Loucy (cell line): ENCODE measurements around the gene LAMA4.

Source experiments
- H2AFZ ChIP-seq: fragments of 200-600 bp; sonication (generic); 2 replicates; pipeline ENCODE4 v1.6.0; 2016; ENCODE audit warnings: antibody characterized with exemption, mild to moderate bottlenecking, low read length, moderate library complexity
- H3F3A ChIP-seq: fragments of 200-600 bp; 2 replicates; pipeline ENCODE4 v1.6.0; 2016; ENCODE audit warnings: antibody characterized with exemption, low read depth, mild to moderate bottlenecking
- H3K27me3 ChIP-seq: fragments of 200-600 bp; sonication (generic); 2 replicates; pipeline ENCODE4 v1.6.1; 2014; ENCODE audit warnings: low read length, mild to moderate bottlenecking; ENCODE audit not compliant: insufficient read depth, poor library complexity, severe bottlenecking
- H3K36me3 ChIP-seq: fragments of 200-600 bp; sonication (generic); 2 replicates; pipeline ENCODE4 v1.6.1; 2016; ENCODE audit warnings: low read length; ENCODE audit not compliant: insufficient read depth
- H3K4me1 ChIP-seq: fragments of 200-600 bp; sonication (generic); 2 replicates; pipeline ENCODE4 v1.5.1; 2014; ENCODE audit warnings: low read length, mild to moderate bottlenecking; ENCODE audit not compliant: insufficient read depth, poor library complexity, severe bottlenecking
- H3K4me2 ChIP-seq: fragments of 200-600 bp; sonication (generic); 2 replicates; pipeline ENCODE4 v1.6.0; 2014; ENCODE audit warnings: antibody characterized with exemption, low read length, low read depth, mild to moderate bottlenecking; ENCODE audit not compliant: poor library complexity, severe bottlenecking
- H3K4me3 ChIP-seq: fragments of 200-600 bp; sonication (generic); 2 replicates; pipeline ENCODE4 v1.5.1; 2014; ENCODE audit warnings: low read length, mild to moderate bottlenecking, mixed read lengths; ENCODE audit not compliant: poor library complexity, severe bottlenecking
- H3K79me2 ChIP-seq: fragments of 200-600 bp; sonication (generic); 2 replicates; pipeline ENCODE4 v1.6.1; 2014; ENCODE audit warnings: low read length; ENCODE audit not compliant: insufficient read depth
- H3K9ac ChIP-seq: fragments of 200-600 bp; sonication (generic); 2 replicates; pipeline ENCODE4 v1.6.0; 2014; ENCODE audit warnings: mild to moderate bottlenecking, low read depth, low read length, moderate library complexity; ENCODE audit not compliant: poor library complexity, severe bottlenecking
- H3K9me2 ChIP-seq: fragments of 200-600 bp; sonication (generic); replicated peaks from 2 replicates; pipeline ENCODE4 v1.6.1; 2016; ENCODE audit warnings: low read depth, low read length, mixed read lengths
- H3K9me3 ChIP-seq: fragments of 200-600 bp; sonication (generic); 2 replicates; pipeline ENCODE4 v1.6.1; 2014; ENCODE audit warnings: mild to moderate bottlenecking, antibody characterized with exemption, low read length, low read depth; ENCODE audit not compliant: insufficient read depth
- H4K20me1 ChIP-seq: fragments of 200-600 bp; sonication (generic); 2 replicates; pipeline ENCODE4 v1.6.0; 2014; ENCODE audit warnings: antibody characterized with exemption, low read length, mild to moderate bottlenecking; ENCODE audit not compliant: insufficient read depth, poor library complexity, severe bottlenecking
- CTCF ChIP-seq: fragments of 200-600 bp; sonication (generic); conservative IDR thresholded peaks from 2 replicates; pipeline ENCODE4 v1.5.1; 2014; ENCODE audit warnings: mild to moderate bottlenecking, antibody characterized with exemption, low read length
- EZH2phosphoT487 ChIP-seq: fragments of 200-600 bp; IDR thresholded peaks from 2 replicates; pipeline ENCODE4 v1.6.1; 2018; ENCODE audit warnings: antibody characterized with exemption, mild to moderate bottlenecking, moderate library complexity, borderline replicate concordance

The LAMA4 gene

GRCh38 chr6:112257178-112257855 lies 3.0 kb upstream of the LAMA4 start:
- Histone ChIP-seq H3K9me3 (no peaks in the 10 kb centered on the region), H4K20me1 (no peaks in the 10 kb centered on the region), H3K4me3 (no peak overlapping the region), H3F3A (no peaks in the 10 kb centered on the region), H3K9me2 (no peaks in the 10 kb centered on the region), H2AFZ (no peak overlapping the region), H3K79me2 (no peaks in the 10 kb centered on the region), H3K4me1 (no peaks in the 10 kb centered on the region), H3K27me3 (peaks cover 30% of the 10 kb centered on the region), H3K9ac (no peak overlapping the region), H3K36me3 (no peaks in the 10 kb centered on the region), H3K4me2 (no peak overlapping the region)
- no peak for TF ChIP-seq EZH2phosphoT487
- TF ChIP-seq CTCF = no peak

- no peak for TF ChIP-seq CTCF
- no peak for TF ChIP-seq EZH2phosphoT487
- Histone ChIP-seq H2AFZ (no peak overlapping the region), H3K27me3 (peaks cover 32% of the 10 kb centered on the region), H3K9ac (no peak overlapping the region), H3F3A (no peaks in the 10 kb centered on the region), H3K4me2 (no peak overlapping the region), H3K4me1 (no peaks in the 10 kb centered on the region), H3K4me3 (no peak overlapping the region), H3K36me3 (no peaks in the 10 kb centered on the region), H3K9me3 (no peaks in the 10 kb centered on the region), H3K79me2 (no peaks in the 10 kb centered on the region), H3K9me2 (no peaks in the 10 kb centered on the region), H4K20me1 (no peaks in the 10 kb centered on the region)
These were observed 554 bp upstream of the LAMA4 start for GRCh38 chr6:112254921-112255320.

- TF ChIP-seq EZH2phosphoT487 = no peak
- no peak for TF ChIP-seq CTCF
- Histone ChIP-seq H3K27me3 (peaks cover 35% of the 10 kb centered on the region), H3K9me3 (no peaks in the 10 kb centered on the region), H3K79me2 (no peaks in the 10 kb centered on the region), H3K9me2 (no peaks in the 10 kb centered on the region), H3F3A (no peaks in the 10 kb centered on the region), H3K36me3 (no peaks in the 10 kb centered on the region), H4K20me1 (no peaks in the 10 kb centered on the region), H2AFZ (no peak overlapping the region), H3K4me1 (no peaks in the 10 kb centered on the region), H3K4me3 (no peak overlapping the region), H3K4me2 (no peak overlapping the region), H3K9ac (no peak overlapping the region)
These were observed 898 bp downstream of the LAMA4 start for GRCh38 chr6:112253498-112253840.
